ENCODE results near the gene UBXN10.

The UBXN10 gene

DNA sequence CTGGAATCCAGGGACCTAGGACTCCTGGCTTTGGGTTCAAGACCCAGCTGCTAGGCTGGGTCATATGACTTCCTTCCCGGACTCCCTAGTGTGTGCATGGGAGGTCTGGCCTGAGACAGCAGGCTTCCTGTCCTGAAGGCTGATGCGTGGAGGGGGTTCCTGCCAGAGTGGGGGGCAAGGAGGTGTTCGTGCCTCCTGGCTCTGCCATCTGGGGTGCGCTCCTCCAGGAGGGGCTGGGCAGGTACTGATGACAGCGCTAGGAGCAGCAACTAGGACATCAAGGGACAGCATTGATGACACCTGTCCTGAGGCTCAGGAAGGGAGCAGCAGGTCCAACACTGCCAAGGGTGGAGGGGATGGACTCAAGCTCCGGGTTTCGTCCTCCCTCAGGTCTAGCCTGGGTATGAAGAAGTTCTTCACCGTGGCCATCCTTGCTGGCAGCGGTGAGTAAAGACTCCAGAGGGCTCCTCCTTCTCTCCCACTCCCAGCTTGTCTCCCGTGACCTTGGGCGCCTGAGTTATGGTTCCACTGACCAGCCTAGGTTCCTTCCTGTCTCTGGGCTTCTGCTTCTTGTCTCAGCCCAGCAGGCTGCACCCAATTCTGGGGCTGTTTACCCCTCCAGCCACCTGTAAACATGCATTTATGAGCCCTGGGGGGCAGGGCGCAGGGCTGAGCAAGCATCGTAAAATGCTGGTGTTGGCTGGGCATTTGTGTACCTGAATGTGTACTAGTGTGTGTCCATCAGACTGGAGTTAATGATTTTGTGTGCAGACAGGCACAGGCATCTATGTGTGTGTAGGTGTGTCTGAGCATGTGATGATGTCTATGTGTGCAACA is 45.9 kb upstream of the UBXN10 start:
- DNase-seq (ENCODE audit: extremely low spot score), result no peak
- POLR2A ChIA-PET, result no interaction called here
- TF ChIP-seq, protein P1, sequence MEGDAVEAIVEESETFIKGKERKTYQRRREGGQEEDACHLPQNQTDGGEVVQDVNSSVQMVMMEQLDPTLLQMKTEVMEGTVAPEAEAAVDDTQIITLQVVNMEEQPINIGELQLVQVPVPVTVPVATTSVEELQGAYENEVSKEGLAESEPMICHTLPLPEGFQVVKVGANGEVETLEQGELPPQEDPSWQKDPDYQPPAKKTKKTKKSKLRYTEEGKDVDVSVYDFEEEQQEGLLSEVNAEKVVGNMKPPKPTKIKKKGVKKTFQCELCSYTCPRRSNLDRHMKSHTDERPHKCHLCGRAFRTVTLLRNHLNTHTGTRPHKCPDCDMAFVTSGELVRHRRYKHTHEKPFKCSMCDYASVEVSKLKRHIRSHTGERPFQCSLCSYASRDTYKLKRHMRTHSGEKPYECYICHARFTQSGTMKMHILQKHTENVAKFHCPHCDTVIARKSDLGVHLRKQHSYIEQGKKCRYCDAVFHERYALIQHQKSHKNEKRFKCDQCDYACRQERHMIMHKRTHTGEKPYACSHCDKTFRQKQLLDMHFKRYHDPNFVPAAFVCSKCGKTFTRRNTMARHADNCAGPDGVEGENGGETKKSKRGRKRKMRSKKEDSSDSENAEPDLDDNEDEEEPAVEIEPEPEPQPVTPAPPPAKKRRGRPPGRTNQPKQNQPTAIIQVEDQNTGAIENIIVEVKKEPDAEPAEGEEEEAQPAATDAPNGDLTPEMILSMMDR (IDR thresholded peaks at IDR 0.05; ENCODE audit: control extremely low read depth, extremely low read depth, low read depth, missing control alignments), result no peak
- CTCF ChIA-PET, result interaction anchor here (1.4 kb wide), 1 partner anchor 12 kb away, joined by 3 read pairs; no protein-coding TSS in a partner anchor

DNA sequence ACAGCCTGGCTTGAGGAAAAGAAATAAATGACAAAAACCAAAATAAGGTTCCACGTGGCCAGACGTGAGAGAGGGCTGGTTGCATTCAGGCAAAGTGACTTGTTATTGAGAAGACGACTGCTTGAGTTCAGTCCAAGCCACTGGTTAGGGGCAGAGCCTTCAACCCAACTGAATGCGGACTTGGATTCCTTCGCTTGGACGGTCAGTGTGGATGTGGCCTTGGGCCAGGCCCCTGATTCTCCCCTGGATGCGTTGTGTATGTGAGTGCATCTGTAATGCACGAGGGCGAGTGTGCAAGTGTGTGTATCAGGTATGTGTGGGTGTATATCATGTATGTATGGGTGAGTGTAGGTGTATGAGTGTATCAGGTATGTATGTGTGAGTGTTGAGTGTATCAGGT is 44.9 kb upstream of the UBXN10 start:
- TF ChIP-seq, protein P1 (IDR thresholded peaks at IDR 0.05; ENCODE audit: control extremely low read depth, extremely low read depth, low read depth, missing control alignments), result no peak
- ChIA-PET POLR2A (no interaction called here), CTCF (interaction anchor here (1.4 kb wide), 1 partner anchor 11 kb away, joined by 3 read pairs; no protein-coding TSS in a partner anchor)

DNA sequence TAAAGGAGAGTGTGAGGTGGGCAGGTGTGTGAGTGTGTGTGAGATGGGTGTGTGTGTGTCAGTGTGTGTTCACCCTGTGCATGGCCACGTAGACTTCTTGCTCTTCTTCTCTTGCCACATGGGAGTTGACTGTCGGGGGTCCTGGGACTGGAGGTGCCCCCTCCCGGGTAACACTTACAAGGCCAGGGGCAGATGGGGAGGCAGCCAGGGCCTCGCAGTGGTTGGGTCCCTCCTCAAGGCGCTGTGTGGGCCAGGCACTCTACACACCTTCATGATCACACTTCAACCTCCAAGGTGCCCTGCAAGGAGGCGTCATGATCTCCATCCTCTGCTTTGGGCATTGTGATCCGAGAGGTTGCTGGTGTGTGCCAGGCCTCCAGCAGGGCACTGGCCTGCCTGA is 44.4 kb upstream of the UBXN10 start:
- ChIA-PET POLR2A (no interaction called here), CTCF (no interaction called here)
- TF ChIP-seq, protein P1 (IDR thresholded peaks at IDR 0.05; ENCODE audit: control extremely low read depth, extremely low read depth, low read depth, missing control alignments), result no peak
- DNase-seq (ENCODE audit: extremely low spot score), result no peak

More for the DNA sequence above, 44.9 kb upstream of the UBXN10 start:
- no peak for DNase-seq (ENCODE audit: extremely low spot score)

DNA sequence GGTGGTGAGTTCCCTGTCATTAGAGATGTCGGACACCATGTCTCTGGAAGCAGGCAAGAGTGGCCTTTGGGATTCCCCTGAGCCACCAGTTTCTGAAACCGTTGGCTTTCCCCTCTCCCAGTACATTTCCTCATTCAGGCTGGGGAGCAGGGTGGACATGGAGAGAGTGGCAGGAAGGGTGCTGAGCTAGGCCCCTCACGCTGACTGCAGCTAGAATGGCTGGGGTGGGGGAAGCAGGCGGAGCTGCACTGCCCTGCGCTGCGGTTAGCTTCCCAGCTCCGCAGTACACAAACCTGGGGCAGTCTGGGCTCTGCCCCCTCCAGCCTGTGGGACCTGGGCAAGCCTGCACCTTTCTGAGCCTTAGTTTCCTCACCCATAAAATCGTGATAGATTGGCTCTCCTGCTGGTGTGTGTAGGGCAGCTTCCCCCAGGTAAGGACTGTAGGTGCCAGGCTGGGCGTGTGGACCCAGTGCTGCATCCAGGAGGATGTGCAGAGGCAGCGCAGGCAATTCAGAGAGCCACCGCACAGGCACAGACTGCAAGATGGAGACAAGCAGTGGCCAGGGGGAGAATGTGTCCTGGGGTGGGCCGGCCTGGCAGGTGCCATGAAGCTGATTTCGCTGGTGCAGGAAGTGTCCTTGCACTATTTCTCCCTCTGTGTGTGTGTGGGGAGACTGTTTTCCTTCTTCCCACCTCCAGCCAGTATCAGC is 43.7 kb upstream of the UBXN10 start:
- ChIA-PET CTCF (interaction anchor here (3.5 kb wide), 1 partner anchor 11 kb away, joined by 21 read pairs; no protein-coding TSS in a partner anchor), POLR2A (no interaction called here)
- DNase-seq (ENCODE audit: extremely low spot score), result no peak
- TF ChIP-seq, protein P1 (IDR thresholded peaks at IDR 0.05; ENCODE audit: control extremely low read depth, extremely low read depth, low read depth, missing control alignments), result no peak

DNA sequence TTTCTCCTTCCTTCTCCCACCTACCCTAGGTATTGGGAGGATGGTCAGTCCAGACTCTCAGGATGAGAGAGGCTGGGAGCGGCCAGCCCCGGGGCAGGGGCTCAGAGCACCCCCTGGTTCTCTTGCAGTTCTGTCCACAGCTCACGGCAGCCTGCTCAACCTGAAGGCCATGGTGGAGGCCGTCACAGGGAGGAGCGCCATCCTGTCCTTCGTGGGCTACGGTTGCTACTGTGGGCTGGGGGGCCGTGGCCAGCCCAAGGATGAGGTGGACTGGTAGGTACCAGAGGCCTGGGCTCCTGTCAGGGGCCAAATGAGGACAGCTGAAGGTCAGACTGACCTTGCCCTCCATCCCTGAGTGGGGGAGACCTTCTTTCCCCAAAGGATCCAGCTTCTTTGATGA is 42.6 kb upstream of the UBXN10 start:
- TF ChIP-seq, protein P1 (IDR thresholded peaks at IDR 0.05; ENCODE audit: control extremely low read depth, extremely low read depth, low read depth, missing control alignments), result no peak
- ChIA-PET POLR2A (no interaction called here), CTCF (interaction anchor here (1.1 to 3.5 kb wide), 4 partner anchors 9 to 70 kb away, joined by 3 to 21 read pairs (median 3); no protein-coding TSS in a partner anchor)
- no peak for DNase-seq (ENCODE audit: extremely low spot score)

DNA sequence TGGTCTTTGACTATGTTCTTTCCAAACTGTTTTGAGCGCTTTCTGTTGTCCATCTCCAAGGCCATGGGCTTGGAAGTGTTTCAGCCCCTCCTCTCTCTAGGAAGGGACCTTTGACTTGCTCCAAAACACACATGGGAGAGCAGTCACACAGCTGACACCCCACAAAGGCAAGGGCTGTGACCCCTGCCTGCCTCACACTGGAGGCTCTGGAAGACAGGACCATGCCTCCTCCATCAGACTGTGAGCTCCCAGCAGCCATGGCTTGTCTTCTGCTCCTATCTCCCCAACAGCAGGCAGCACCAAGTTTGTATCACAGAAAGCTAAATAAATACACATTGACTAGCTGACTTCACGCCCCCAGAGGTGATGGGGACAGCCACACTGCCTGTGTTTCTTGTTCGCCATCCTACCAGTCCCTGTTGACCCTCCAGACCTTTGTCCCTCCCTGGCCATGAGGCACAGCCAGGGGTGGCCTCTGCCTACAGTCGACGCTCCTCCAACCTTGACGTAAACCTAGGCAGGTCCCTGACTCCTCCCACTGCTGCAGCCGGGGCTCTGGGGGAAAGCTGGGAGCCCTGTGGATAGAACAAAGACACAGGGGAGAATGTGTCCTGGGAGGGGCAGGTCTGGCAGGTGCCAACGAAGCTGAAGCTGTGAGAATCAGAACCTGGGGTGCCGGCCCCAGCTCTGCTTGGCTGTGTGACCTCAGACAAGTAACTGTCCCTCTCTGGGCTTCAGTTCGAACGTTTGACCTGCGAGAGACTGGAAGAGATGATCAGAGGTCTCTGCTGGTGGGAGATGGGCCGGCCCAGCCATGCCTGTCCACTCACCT is 41.9 kb upstream of the UBXN10 start:
- ChIA-PET CTCF (interaction anchor here (1.1 to 3.5 kb wide), 4 partner anchors 9 to 69 kb away, joined by 3 to 21 read pairs (median 3); no protein-coding TSS in a partner anchor), POLR2A (no interaction called here)
- TF ChIP-seq, protein P1 (IDR thresholded peaks at IDR 0.05; ENCODE audit: control extremely low read depth, extremely low read depth, low read depth, missing control alignments), result no peak
- no peak for DNase-seq (ENCODE audit: extremely low spot score)
